BLaER1 treated with 17β-estradiol and CSF1 and Interleukin-3, amounts not matched to agents 10 nM and 100 nM (cell line): ENCODE measurements around the gene NEO1.
A peak's percentile ranks its signal among the peaks of the same experiment; 100 is the strongest.

Source experiments
- H3K27ac ChIP-seq, 11 experiments: shearing (Covaris generic); formaldehyde crosslinking; 2 replicates each; pipeline ENCODE4 v1.8.1; 2022
- H3K27me3 ChIP-seq, 11 experiments: shearing (Covaris generic); formaldehyde crosslinking; 2 replicates each; pipeline ENCODE4 v1.8.1; 2022
- H3K36me3 ChIP-seq, 11 experiments: shearing (Covaris generic); formaldehyde crosslinking; 2 replicates each; pipeline ENCODE4 v1.8.1; 2022
- H3K4me1 ChIP-seq, 10 experiments: shearing (Covaris generic); formaldehyde crosslinking; 2 replicates each; pipeline ENCODE4 v1.8.1; 2022
- H3K4me2 ChIP-seq, 11 experiments: shearing (Covaris generic); formaldehyde crosslinking; 2 replicates each; pipeline ENCODE4 v1.8.1; 2022
- H3K4me3 ChIP-seq, 10 experiments: shearing (Covaris generic); formaldehyde crosslinking; 2 replicates each; pipeline ENCODE4 v1.8.1; 2022
- H3K9ac ChIP-seq, 11 experiments: shearing (Covaris generic); formaldehyde crosslinking; 2 replicates each; pipeline ENCODE4 v1.8.1; 2022
- H3K9me3 ChIP-seq, 11 experiments: shearing (Covaris generic); formaldehyde crosslinking; replicated peaks in 1 of 11; 2 replicates each; pipeline ENCODE4 v1.8.1; 2022
- H4K20me1 ChIP-seq, 11 experiments: shearing (Covaris generic); formaldehyde crosslinking; 2 replicates each; pipeline ENCODE4 v1.8.1; 2022
- Cebpa-rat ChIP-seq, 11 experiments: shearing (Covaris generic); IDR thresholded peaks; 2 replicates each; pipeline ENCODE4 v1.8.1; 2022

The NEO1 gene

GRCh38 chr15:73139041-73139743, 86.9 kb downstream of the NEO1 start:
- Histone ChIP-seq H3K27me3 (no peaks in the 10 kb centered on the region), H3K27ac (no peak overlapping the region), H3K36me3 (peaks cover 0 to 10% (median 0%) of the 10 kb centered on the region in 11 experiments; a peak in 4 of 22 replicates), H4K20me1 (no peaks in the 10 kb centered on the region), H3K9ac (no peak overlapping the region), H3K9me3 (no peaks in the 10 kb centered on the region), H3K4me1 (peaks cover 0 to 13% (median 0%) of the 10 kb centered on the region in 10 experiments; a peak in 6 of 20 replicates), H3K4me2 (no peak overlapping the region), H3K4me3 (no peak overlapping the region)
- TF ChIP-seq Cebpa-rat (IDR thresholded peaks at IDR 0.05), result no peak

GRCh38 chr15:73139744-73140553, 87.7 kb downstream of the NEO1 start:
- Histone ChIP-seq H3K27ac (no peak overlapping the region), H3K36me3 (peaks cover 0 to 10% (median 0%) of the 10 kb centered on the region in 11 experiments; a peak in 4 of 22 replicates), H3K27me3 (no peaks in the 10 kb centered on the region), H3K4me2 (no peak overlapping the region), H3K9ac (no peak overlapping the region), H3K4me3 (no peak overlapping the region), H3K9me3 (no peaks in the 10 kb centered on the region), H4K20me1 (no peaks in the 10 kb centered on the region), H3K4me1 (peaks cover 0 to 13% (median 0%) of the 10 kb centered on the region in 10 experiments; a peak in 6 of 20 replicates)
- no peak for TF ChIP-seq Cebpa-rat (IDR thresholded peaks at IDR 0.05)

GRCh38 chr15:73141216-73141900, 89.1 kb downstream of the NEO1 start:
- Histone ChIP-seq H3K9me3 (no peaks in the 10 kb centered on the region), H3K4me1 (peaks cover 0 to 13% (median 0%) of the 10 kb centered on the region in 10 experiments; a peak in 6 of 20 replicates), H3K27me3 (no peaks in the 10 kb centered on the region), H3K4me2 (no peak overlapping the region), H3K9ac (no peak overlapping the region), H3K4me3 (no peak overlapping the region), H3K36me3 (peaks cover 0 to 10% (median 0%) of the 10 kb centered on the region in 11 experiments; a peak in 4 of 22 replicates), H3K27ac (no peak overlapping the region), H4K20me1 (no peaks in the 10 kb centered on the region)
- no peak for TF ChIP-seq Cebpa-rat (IDR thresholded peaks at IDR 0.05)

GRCh38 chr15:73142802-73143762, 90.8 kb downstream of the NEO1 start:
- H3K27ac ChIP-seq, result no peak overlapping the region
- no peak overlapping the region for H3K4me3 ChIP-seq
- no peak overlapping the region for H3K9ac ChIP-seq
- peak overlapping the region in 4 of 11 experiments; percentile 6 to 24 (median 16); a peak in 3 of 22 replicates for H3K4me2 ChIP-seq
- TF ChIP-seq Cebpa-rat (IDR thresholded peaks at IDR 0.05), result no peak
- H3K9me3 ChIP-seq, result no peaks in the 10 kb centered on the region
- no peaks in the 10 kb centered on the region for H4K20me1 ChIP-seq
- H3K4me1 ChIP-seq, result peaks cover 0 to 13% (median 0%) of the 10 kb centered on the region in 10 experiments; a peak in 6 of 20 replicates
- H3K36me3 ChIP-seq, result peaks cover 0 to 10% (median 0%) of the 10 kb centered on the region in 11 experiments; a peak in 2 of 22 replicates
- no peaks in the 10 kb centered on the region for H3K27me3 ChIP-seq

GRCh38 chr15:73143763-73144155, 91.5 kb downstream of the NEO1 start:
- TF ChIP-seq Cebpa-rat (IDR thresholded peaks at IDR 0.05), result no peak
- H3K9me3 ChIP-seq, result no peaks in the 10 kb centered on the region
- H3K36me3 ChIP-seq, result peaks cover 0 to 10% (median 0%) of the 10 kb centered on the region in 11 experiments; a peak in 2 of 22 replicates
- H3K27ac ChIP-seq, result no peak overlapping the region
- no peak overlapping the region for H3K4me2 ChIP-seq
- no peaks in the 10 kb centered on the region for H3K27me3 ChIP-seq
- H3K4me1 ChIP-seq, result peaks cover 0 to 13% (median 0%) of the 10 kb centered on the region in 10 experiments; a peak in 6 of 20 replicates
- H3K4me3 ChIP-seq, result no peak overlapping the region
- no peak overlapping the region for H3K9ac ChIP-seq
- H4K20me1 ChIP-seq, result no peaks in the 10 kb centered on the region

- peaks cover 6 to 11% (median 8%) of the 10 kb centered on the region in 11 experiments; a peak in 21 of 22 replicates for H3K9me3 ChIP-seq
- peaks cover under 1 to 9% (median 3%) of the 10 kb centered on the region in 11 experiments; a peak in 12 of 22 replicates for H3K36me3 ChIP-seq
- no peaks in the 10 kb centered on the region for H3K27me3 ChIP-seq
- no peak overlapping the region for H3K4me2 ChIP-seq
- no peak overlapping the region for H3K4me3 ChIP-seq
- no peak overlapping the region for H3K27ac ChIP-seq
- H3K9ac ChIP-seq, result no peak overlapping the region
- peaks cover 0 to 13% (median 0%) of the 10 kb centered on the region in 10 experiments; a peak in 6 of 20 replicates for H3K4me1 ChIP-seq
- no peak for TF ChIP-seq Cebpa-rat (IDR thresholded peaks at IDR 0.05)
- no peaks in the 10 kb centered on the region for H4K20me1 ChIP-seq
Measured at GRCh38 chr15:73146419-73146818, 94.2 kb downstream of the NEO1 start.

GRCh38 chr15:73150831-73151230, 98.6 kb downstream of the NEO1 start:
- Histone ChIP-seq H3K27me3 (no peaks in the 10 kb centered on the region), H3K4me1 (no peaks in the 10 kb centered on the region), H3K9me3 (peaks cover 39 to 54% (median 46%) of the 10 kb centered on the region in 11 experiments), H3K36me3 (peaks cover 11 to 43% (median 15%) of the 10 kb centered on the region in 11 experiments; a peak in 15 of 22 replicates), H3K4me3 (no peak overlapping the region), H3K9ac (no peak overlapping the region), H4K20me1 (no peaks in the 10 kb centered on the region), H3K4me2 (no peak overlapping the region), H3K27ac (no peak overlapping the region)
- no peak for TF ChIP-seq Cebpa-rat (IDR thresholded peaks at IDR 0.05)

- H3K36me3 ChIP-seq, result peaks cover 11 to 51% (median 26%) of the 10 kb centered on the region in 11 experiments; a peak in 17 of 22 replicates
Measured at GRCh38 chr15:73153024-73153423, 100.8 kb downstream of the NEO1 start.

More at GRCh38 chr15:73153024-73153423, 100.8 kb downstream of the NEO1 start:
- Histone ChIP-seq H4K20me1 (no peaks in the 10 kb centered on the region), H3K27me3 (no peaks in the 10 kb centered on the region), H3K9ac (no peak overlapping the region), H3K4me2 (no peak overlapping the region), H3K4me3 (no peak overlapping the region), H3K27ac (no peak overlapping the region), H3K9me3 (peaks cover 53 to 67% (median 58%) of the 10 kb centered on the region in 11 experiments), H3K4me1 (no peaks in the 10 kb centered on the region)
- no peak for TF ChIP-seq Cebpa-rat (IDR thresholded peaks at IDR 0.05)
